ENCODE data around the gene TPSG1.

GRCh38 chr16:1214719-1215118 is 10.3 kb downstream of the TPSG1 start:
- TF ChIP-seq CTCF (conservative IDR thresholded peaks at IDR 0.05 in 1 of 2, IDR thresholded peaks at IDR 0.05 in 1 of 2; ENCODE audit: extremely low read depth in 1 of 2, insufficient read depth in 1 of 2, low read depth in 1 of 2, low read length in 2 of 2) (no peak), EZH2 (IDR thresholded peaks at IDR 0.05; ENCODE audit: borderline replicate concordance, low read length) (no peak)

All from mammary epithelial cell (primary cell).